NCI-H1694 (cell line): ENCODE data around the gene CENPM.

ENCODE experiments used
- DNase-seq: peaks from one replicate; lab custom pipeline; 2025; lab: John Stamatoyannopoulos, UW

The CENPM gene, protein sequence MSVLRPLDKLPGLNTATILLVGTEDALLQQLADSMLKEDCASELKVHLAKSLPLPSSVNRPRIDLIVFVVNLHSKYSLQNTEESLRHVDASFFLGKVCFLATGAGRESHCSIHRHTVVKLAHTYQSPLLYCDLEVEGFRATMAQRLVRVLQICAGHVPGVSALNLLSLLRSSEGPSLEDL

DNA sequence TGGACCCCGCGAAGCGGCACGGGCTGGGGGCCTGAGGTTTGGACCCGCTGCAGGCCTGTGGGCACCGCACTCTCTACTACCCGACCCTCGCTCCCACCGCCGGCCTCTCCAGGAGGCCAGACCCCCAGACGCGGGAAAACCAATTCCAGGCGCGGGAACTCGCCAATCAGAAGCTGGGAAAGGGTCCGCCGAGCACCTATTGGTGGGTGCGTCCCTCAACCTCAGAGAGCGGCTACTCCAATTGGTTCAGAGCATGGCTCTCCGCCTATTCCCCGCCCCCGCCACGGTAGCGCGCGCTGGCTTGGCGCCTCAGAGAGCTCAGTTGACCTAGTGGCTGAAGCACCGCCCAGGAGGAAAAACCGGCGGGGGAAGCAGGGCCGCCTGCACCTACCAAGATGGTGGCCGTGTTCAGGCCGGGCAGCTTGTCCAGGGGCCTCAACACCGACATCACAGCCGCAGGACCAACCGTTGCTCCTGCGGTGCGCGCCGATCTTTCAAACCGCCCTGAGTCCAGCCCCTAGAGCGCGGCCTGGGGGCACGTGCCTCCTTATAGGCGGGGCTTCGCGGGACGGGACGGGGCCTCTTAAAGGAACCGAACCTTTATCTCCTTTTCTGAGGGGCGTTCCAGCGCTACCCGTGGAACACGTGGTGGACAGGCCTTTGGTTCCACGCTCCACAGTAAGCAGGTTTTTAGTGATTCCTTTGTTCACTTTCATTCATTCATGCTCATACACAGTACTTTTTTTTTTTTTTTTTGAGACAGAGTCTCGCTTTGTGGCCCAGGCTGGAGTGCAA lies at the start of gene CENPM:
TSS of gene CENPM (minus strand) at position 524 of the 795 bp plus-strand sequence. CDS start at position 448, 76 bp downstream.
- DNase-seq = peak; percentile 96

DNA sequence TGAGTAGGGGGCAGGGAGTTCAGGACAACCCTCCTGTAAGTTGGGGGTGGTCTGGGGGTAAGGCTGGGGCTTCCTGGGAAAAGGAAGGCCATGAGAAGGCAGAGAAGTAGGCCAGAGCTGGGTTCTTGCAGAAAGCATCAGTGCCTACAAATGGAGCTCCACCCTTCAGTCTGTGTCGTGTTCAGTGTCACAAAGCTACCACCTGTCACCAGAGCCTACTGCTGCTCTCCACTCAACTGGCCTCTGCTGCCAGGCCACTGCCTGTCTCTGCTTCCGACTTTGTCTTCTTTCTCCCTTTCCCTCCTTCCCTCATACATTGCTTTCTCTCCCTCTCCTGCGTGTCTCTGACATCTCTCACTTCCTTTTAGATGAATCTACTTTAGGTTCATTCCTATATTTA lies 48.3 kb upstream of the CENPM start:
- no peak for DNase-seq

DNA sequence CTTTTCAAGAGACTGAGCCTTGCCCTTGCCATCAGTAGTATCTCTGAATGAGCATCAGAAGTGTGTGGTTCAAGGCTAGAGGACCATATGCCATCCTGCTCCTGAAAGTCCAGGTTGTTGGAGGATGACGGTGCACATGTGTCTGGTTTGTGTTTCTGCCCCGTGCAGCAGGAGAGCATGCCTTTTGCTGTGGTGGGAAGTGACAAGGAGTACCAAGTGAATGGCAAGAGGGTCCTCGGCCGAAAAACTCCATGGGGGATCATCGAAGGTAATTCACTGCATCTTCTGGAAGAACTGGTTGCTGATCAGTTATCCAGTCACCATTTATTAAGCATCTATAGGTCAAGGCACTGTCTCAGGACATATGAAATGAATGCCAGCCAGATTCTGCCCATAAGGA lies 45.5 kb upstream of the CENPM start:
- no peak for DNase-seq

DNA sequence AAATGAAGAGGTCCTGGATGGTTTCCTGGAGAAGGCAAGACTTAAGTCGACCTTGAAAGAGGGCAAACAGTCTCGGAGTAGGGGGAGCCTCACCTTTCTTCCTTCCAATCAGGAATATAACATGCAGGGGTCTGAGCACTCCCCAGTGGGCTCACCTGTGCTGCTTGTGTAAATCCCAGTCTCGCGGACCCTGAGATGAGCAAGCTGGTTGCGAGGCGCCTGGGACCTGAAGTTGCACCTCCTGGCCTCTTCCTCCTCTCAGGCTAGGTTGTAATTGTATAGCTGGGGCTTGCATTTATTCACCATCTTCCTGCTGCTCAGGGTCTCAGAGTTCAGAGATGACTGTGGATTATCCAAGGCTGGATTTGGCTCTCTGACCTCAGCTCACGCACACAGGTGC lies 44.2 kb upstream of the CENPM start:
- no peak for DNase-seq

DNA sequence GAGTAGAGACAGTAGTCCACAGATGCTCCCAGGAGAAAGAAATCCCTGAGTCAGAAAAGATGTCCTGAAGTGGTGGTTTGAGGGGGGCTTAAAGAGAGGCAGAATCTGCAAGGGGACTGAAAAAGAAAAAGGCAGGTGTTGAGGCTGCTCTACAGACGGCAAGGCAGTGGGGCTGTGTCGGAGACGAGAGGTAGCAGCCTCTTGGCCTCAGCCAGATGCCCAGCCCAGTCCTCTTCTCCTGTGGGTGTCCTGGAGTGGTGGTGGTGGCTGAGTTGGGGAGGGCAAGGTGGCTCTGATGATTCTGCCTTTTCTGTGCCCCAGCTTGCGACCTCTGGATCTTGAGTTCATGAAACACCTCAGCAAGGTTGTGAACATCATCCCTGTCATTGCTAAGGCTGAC lies 42.3 kb upstream of the CENPM start:
- DNase-seq = no peak

DNA sequence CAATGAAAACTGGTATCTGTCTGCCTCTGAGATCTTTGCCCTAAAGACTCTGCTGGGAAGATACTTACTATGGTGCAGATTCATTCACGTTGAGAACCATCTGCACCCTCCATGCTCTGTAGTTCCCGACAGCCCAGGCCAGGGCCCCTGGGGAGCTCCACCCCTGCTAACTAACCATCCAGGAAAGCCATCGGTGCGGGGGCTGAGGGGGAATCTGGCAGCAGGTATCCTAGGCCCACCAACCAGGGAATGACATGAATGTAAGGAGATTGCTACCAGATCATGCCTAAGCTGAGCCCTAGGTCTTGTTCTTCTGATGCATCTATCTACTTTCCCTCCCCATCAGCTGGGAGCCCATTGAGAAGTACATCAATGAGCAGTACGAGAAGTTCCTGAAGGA lies 40.3 kb upstream of the CENPM start:
- no peak for DNase-seq

DNA sequence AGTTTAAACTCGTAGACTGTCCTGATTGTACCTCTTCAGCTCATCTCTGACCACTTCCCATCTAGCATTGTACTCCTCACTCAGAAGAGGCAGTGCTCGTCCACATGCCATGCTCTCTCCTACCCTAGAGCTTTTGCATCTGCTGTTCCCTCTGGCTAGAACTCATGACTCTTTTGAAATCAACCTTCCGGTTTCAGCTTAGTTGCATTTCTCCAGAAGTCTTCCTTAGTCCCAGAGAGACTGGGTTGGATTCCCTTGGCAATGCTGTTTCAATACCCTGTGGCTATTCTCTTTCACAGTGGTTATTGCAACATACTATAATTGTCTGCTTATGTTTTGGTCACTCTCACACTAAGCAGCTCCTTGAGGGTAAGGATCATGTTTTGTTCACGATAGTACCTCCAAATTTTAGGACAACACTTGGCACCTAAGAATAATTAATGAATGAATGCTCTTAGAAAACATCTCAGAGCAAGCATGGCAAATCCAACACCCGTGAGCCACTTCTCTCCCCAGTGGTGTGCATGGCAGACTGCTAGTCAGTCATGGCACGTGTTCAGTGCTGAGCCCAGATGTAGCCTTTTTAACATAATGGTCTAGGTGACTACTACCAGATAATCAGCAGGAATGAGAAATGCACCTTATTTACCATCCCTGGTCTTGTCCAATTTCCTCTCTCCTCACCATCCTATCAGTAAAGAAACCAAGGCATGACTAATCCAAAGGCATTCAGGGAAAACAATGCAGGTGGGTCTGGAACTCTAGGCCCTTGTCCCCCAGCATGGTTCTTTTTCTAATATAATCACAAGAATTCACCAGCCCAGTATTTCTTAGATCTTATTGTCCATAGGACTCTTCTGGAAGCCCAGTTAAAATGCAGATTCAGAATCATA lies 36.8 kb upstream of the CENPM start:
- DNase-seq = no peak

DNA sequence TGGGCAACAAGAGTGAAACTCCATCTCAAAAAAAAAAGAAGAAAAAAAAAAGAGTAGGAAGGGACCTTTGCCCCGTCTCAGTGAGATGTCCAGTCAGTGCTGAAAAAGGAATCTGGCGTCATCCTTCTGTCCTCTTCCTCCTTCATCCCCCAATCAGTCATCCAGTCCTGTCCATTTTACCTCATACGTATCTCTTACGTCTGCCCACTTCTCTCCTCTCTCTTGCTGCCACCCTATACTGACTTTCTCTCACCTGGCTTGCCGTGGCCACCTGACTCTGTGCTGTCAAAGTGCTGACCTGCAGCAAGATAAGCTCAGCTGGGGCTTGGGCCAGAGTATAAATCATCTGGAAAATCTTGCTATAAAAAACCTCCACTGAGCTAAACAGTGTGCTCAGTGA lies 35.9 kb upstream of the CENPM start:
- no peak for DNase-seq

DNA sequence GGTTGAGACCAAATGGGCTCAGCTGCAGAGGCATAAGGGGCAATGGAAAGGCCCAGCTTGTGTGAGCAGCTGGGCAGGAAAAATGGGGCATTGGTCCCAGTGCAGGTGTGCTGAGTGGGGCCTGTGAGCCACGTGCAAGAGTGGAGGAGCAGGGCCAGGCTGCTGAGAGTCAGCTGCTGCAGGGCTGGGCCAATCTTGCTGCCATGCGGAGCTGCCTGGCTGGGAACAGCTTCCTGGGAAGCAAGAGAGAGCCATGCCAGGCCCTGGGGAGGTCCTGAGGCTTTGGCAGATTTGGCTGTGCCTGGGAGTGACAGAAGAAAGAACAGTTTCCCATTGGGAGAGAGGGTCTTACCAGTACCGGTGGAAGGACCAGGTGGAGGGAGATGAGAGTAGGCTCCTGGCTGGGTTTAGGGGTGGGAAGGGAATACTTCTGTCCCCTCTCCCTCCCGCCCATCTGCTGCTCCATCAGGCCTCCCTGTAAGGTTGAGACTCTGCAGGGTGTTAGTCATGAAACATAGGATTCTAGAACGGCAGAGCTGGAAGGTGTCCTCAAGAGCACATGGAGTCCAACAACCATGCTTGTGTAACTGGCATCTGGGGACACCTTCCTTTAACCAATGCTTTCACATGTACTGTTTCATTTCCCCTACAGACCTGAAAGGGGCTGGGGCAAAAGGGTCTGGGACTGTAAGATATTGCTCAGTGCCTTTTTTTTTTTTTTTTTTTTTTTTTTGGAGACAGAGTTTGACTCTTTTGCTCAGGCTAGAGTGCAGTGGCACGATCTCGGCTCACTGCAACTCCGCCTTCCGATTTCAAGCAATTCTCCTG lies 32.7 kb upstream of the CENPM start:
- DNase-seq = peak; percentile 48

DNA sequence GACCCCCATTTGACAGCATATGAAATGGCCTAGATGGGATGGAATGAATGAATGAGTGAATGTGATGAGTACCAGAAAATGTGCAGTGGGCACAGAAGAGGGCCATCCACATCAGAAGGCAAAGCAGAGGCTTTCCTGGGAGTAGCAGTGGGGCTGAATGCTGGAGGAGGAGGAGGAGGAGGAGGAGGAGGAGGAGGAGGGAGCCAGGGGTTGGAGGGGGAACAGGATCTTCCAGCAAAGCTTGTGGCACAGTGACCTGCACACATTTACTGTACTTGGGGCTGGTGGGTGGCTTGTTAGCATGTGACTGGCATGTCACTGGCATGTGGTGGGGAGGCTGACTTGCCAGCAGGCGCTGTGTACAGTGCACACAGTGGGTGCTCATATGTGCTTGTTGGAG lies 31.8 kb upstream of the CENPM start:
- DNase-seq = no peak

DNA sequence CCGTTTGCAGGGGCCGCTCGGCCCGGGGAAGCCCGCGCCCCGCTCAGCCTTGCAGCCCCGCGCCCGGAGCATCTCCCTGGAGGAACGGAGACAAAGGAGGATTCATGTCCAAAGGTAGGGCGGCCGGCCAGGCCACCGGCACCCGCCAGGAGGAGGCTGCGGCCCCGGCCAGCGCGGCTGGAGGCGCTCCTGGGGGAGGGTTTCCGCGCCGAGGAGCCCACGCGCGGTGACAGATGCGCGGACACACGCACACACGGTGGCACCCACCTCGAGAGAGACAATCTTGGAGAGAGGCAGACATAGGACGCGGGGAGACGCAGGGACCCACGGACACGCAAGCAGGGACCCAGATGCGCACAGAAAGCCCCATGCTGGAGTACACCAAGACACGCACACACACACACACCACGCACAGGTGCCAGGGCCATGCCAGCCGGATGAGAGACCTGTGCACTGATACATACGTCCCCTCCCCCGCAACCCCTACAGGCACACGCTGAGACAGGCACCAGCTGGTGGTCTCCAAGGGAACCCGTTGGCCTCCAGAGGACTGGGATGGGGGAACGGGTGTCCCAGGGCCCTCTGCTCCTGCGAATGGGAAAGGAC lies 30.1 kb upstream of the CENPM start:
- peak; percentile 49 for DNase-seq

DNA sequence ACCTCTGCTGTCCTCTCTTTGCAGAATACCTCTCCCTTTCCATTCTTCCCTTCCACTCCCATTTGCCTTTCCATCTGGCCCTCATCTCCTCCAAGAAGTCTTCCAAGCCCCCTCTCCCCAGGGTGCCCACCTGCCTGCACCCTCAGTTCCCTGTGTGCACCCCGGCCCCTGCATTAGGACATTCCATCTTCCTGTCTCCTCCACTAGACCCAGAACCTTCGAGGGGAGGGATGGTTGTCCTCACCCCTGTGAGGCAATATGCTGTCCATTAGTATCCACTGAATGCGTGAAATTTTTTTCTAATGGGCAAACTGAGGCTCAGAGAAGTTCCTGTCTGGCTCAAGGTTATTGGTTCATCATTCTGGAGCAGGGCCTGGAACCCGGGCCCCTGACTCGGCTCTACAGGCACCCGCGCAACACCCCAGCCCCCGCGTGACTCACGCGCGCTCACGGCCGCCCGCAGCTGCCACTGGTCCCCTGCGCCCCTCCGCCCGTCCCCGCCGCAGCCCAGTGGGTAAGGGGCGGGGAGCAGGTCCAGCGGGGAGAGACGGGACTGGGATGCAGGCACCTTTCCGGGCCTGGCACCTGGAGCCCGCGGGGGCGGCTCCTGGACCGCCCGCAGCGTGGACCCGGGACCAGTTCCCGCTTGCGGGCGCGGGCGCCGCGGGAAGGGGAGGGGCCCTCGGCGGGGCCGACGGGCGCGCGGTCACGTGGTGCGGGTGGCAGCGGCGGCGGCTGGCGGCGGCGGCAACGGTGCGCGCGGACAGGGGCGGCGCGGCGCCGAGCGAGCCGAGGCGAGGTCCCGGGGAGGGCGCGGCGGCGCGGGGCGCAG lies 29.3 kb upstream of the CENPM start:
- no peak for DNase-seq

DNA sequence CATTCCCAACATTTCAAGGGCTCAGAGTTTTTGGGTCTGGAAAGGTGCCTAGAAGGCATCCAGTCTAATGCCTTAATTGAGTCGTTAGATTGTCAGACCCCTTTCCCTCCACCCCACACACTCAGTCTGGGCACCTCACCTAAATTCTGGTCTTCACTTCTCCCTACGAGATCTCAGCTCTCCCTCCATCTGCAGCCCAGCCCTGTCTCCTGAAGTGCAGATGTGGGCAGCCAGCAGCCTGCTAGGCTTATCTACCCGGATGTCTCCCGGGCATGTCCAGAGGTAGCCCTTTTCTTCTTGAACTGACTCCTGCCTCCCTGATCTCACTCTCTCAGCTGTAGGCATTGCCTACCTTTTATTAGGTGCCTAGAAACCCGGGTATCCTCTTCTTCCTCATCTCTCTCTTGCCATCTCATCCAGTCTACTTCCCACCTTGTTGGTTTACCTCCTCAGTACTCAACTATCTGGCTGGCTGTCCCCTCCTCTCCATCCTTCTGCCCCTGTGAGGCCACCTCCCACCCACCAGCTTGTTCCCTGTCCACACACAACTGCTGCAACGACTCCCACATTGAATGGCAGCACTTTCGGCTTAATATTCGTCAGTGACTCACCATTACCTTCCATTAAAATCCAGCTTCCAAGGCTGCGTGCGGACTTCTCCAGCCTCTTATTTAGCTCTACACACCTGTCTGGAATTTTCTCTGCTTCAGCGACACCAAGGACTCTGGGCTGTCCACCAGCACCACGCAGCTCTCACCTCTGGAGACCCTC lies 28.5 kb upstream of the CENPM start:
- no peak for DNase-seq

DNA sequence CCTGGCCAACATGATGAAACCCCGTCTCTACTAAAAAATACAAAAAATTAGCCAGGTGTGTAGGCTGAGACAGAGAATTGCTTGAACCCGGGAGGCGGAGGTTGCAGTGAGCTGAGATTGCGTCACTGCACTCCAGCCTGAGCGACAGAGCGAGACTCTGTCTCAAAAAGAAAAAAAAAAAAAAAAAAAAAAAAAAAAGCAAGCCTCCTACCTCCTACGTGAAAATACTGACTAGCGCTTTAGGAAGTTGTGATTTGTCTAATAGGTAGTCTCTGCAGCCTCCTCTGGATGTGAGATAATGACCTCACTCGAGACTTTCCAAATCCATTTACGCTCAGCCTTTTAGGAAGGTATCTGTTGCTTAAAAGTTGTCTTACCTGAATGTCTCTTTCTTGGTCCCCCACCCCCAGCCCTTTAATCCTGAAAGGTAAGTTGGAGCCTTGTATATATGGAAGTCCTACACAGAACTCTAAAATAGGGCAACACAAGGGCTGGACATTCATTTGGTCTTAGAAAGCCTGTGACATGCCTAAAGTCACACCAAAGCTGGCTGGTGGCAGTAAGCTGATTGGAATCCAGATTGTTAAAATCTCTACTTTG lies 27.8 kb upstream of the CENPM start:
- no peak for DNase-seq

DNA sequence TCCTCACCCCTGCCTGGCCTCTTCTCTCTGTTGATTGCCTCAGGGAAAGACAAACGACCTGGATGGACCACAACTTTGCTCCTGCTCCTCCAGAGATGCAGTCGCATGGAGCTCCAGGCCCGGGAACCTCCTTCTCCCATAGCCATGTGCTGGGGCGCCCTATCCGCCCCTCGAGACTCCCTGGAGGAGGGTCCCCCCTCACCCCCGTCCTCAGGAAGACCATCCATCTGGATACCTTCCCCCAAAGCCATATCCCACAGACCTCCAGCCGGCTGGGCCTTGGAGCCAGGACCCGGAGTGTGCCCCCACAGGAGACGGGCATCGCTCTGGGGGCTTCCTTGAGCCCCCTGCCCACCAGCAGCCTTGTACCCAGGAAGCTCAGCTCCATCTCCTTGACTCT lies 24.5 kb upstream of the CENPM start:
- DNase-seq = no peak

DNA sequence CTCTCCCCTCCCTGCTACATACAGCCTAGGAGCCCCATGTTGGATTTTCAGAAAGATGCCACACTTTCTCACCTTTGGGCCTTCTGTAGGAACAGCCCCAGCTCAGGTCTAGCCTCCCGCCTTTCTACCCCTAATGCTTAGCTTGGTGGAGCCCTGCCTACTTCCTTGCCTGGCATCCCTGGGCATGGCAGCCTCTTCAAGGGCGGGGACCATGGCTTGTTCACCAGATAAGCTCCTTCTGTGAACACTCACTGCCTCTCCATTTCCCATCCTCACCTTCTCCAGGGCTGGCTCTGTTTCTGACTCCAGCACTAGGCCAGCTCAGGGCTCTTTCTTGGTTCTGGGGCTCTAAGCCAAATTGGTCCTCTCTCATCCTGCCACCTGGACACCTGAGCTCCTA lies 23.6 kb upstream of the CENPM start:
- no peak for DNase-seq

DNA sequence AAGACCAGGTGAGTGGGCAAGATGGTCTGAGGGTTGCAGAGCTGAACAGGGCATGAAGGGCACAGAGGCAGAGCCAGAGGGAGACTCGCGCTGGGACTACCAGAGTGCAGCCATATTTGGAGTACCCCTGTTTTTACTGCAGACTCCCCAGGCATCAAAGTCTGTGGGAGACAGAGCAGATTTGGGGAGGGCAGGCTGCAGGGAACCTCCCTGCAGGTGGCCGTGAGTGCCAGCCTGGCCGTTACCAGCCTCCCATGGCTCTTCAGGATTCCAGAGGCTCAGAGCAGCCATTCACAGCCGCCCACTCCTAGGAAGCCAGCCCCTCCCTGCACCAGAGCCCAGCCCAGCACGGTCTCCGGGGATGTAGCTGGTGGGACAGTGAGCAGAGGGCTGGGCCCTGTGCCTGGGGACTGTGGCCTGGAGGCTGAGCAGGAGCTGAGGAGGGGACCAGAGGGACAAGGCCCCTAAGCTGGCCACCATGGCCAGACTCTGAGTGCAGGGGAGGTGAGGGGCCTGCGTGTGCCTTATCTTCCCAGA lies 22.2 kb upstream of the CENPM start, which contains the start of gene SEPTIN3:
TSS of gene SEPTIN3 (plus strand) at position 334 of the 537 bp plus-strand sequence. CDS start 2,050 bp downstream, outside the sequence.
- no peak for DNase-seq

DNA sequence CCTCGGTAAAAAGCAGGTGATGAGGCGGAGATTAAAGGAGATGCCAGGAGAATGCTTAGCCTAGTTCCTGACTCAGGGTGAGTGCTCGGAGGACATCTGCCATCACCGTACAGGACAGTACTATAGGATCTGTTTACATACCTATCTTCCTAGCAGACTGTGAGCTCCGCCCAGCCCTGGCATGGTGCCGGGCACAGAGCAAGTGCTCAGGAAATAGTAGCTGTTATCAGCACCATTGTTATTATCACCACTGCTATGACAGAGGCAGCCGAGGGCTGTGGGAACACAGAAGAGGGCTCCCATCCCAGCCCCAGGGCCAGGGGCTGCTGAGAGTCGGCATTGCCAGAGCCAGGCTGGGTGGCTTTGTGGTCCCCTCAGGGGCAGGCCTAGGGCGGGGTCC lies 21.6 kb upstream of the CENPM start:
- DNase-seq = no peak
